Astrocyte (in vitro differentiated cells and primary cell): Measurements from ENCODE around the gene SORBS2. TPM values are rescaled to one million over a fixed set of nuclear protein-coding genes. Genes with fewer than 3 reads are reported as not detected.

Experiments used
- DNase-seq: peaks from one replicate; pipeline ENCODE4 v3.0.0-alpha.2; 2010; ENCODE audit warnings: low read depth
- FAIRE-seq: peaks from 2 replicates; lab custom pipeline; 2011; peaks lifted over from hg19 to GRCh38; lab: Jason Lieb, UNC
- H2AFZ ChIP-seq: 2 replicates; pipeline ENCODE4 v1.6.0; 2012; ENCODE audit warnings: low read depth, low read length, inconsistent platforms
- H3K27ac ChIP-seq: 2 replicates; pipeline ENCODE4 v1.5.1; 2011; ENCODE audit warnings: low read depth, low read length, inconsistent platforms
- H3K27me3 ChIP-seq: 2 replicates; pipeline ENCODE4 v1.6.0; 2011; ENCODE audit warnings: low read length, inconsistent platforms; ENCODE audit not compliant: insufficient read depth
- H3K36me3 ChIP-seq: 2 replicates; pipeline ENCODE4 v1.5.1; 2011; ENCODE audit warnings: low read length, inconsistent platforms; ENCODE audit not compliant: insufficient read depth
- H3K4me1 ChIP-seq: 2 replicates; pipeline ENCODE4 v1.5.1; 2011; ENCODE audit warnings: low read length, inconsistent platforms; ENCODE audit not compliant: insufficient read depth
- H3K4me2 ChIP-seq: 2 replicates; pipeline ENCODE4 v1.6.0; 2012; ENCODE audit warnings: low read length, inconsistent platforms
- H3K4me3 ChIP-seq: 2 replicates; pipeline ENCODE4 v1.5.1; 2011; ENCODE audit warnings: low read depth, mild to moderate bottlenecking, low read length, inconsistent platforms; ENCODE audit not compliant: insufficient read depth
- H3K79me2 ChIP-seq: 2 replicates; pipeline ENCODE4 v1.6.0; 2012; ENCODE audit warnings: mild to moderate bottlenecking, low read length, inconsistent platforms; ENCODE audit not compliant: insufficient read depth
- H3K9ac ChIP-seq: 2 replicates; pipeline ENCODE4 v1.6.0; 2012; ENCODE audit warnings: mild to moderate bottlenecking, low read length, inconsistent platforms
- H3K9me3 ChIP-seq: 2 replicates; pipeline ENCODE4 v1.5.1; 2012; ENCODE audit warnings: low read depth, mild to moderate bottlenecking, low read length, inconsistent platforms; ENCODE audit not compliant: insufficient read depth
- H4K20me1 ChIP-seq: 2 replicates; pipeline ENCODE4 v1.6.0; 2012; ENCODE audit warnings: low read length, inconsistent platforms; ENCODE audit not compliant: insufficient read depth
- H3K27ac Mint-ChIP-seq: one replicate; pipeline ENCODE4 v1.8.0; 2021; ENCODE audit warnings: mild to moderate bottlenecking, mixed read lengths; ENCODE audit not compliant: unreplicated experiment
- H3K27me3 Mint-ChIP-seq: one replicate; pipeline ENCODE4 v1.8.0; 2021; ENCODE audit warnings: low read depth, mixed read lengths; ENCODE audit not compliant: unreplicated experiment
- H3K36me3 Mint-ChIP-seq: one replicate; pipeline ENCODE4 v1.8.0; 2021; ENCODE audit warnings: low read depth, mixed read lengths; ENCODE audit not compliant: unreplicated experiment
- H3K4me1 Mint-ChIP-seq: one replicate; pipeline ENCODE4 v1.8.0; 2021; ENCODE audit warnings: low read depth, mixed read lengths; ENCODE audit not compliant: unreplicated experiment
- H3K4me3 Mint-ChIP-seq: one replicate; pipeline ENCODE4 v1.8.0; 2021; ENCODE audit warnings: mild to moderate bottlenecking, moderate library complexity, mixed read lengths; ENCODE audit not compliant: unreplicated experiment
- H3K9me3 Mint-ChIP-seq: one replicate; pipeline ENCODE4 v1.8.0; 2021; ENCODE audit warnings: mild to moderate bottlenecking, mixed read lengths; ENCODE audit not compliant: unreplicated experiment
- CTCF ChIP-seq: IDR thresholded peaks from 2 replicates; pipeline ENCODE4 v1.5.1; 2011; ENCODE audit warnings: low read depth, mild to moderate bottlenecking, inconsistent platforms, low read length, moderate library complexity; ENCODE audit not compliant: insufficient read depth
- EZH2 ChIP-seq: IDR thresholded peaks from 2 replicates; pipeline ENCODE4 v1.6.1; 2012; ENCODE audit warnings: mild to moderate bottlenecking, low read length, inconsistent platforms; ENCODE audit not compliant: insufficient read depth
- total RNA-seq: library from RNA; stranded (reverse); gene quantifications from 2 replicates; pipeline ENCODE4 v1.2.1, GENCODE V29; 2021

The SORBS2 gene
- total RNA-seq, 1 donor from 2014 or later, result 97.4 TPM

- H3K4me3 Mint-ChIP-seq, result no peak overlapping the region
- H3K27me3 Mint-ChIP-seq, result no peaks in the 10 kb centered on the region
- no peak overlapping the region for H3K9ac ChIP-seq
- no peaks in the 10 kb centered on the region for H4K20me1 ChIP-seq
- H3K4me1 ChIP-seq, result no peaks in the 10 kb centered on the region
- H3K36me3 Mint-ChIP-seq, result no peaks in the 10 kb centered on the region
- no peak overlapping the region for H3K27ac Mint-ChIP-seq
- TF ChIP-seq CTCF (peak; percentile 100), EZH2 (no peak)
- H3K9me3 ChIP-seq, result no peaks in the 10 kb centered on the region
- no peak overlapping the region for H3K4me3 ChIP-seq
- DNase-seq (peak; percentile 56), FAIRE-seq (peak; percentile 99)
- H2AFZ ChIP-seq, result no peak overlapping the region
- no peaks in the 10 kb centered on the region for H3K36me3 ChIP-seq
- H3K9me3 Mint-ChIP-seq, result no peaks in the 10 kb centered on the region
- H3K4me2 ChIP-seq, result no peak overlapping the region
- H3K27ac ChIP-seq, result no peak overlapping the region
- no peaks in the 10 kb centered on the region for H3K27me3 ChIP-seq
- no peaks in the 10 kb centered on the region for H3K4me1 Mint-ChIP-seq
- no peaks in the 10 kb centered on the region for H3K79me2 ChIP-seq
These were observed 214.3 kb downstream of the SORBS2 start for GRCh38 chr4:185597532-185598188.

- Histone ChIP-seq H4K20me1 (no peaks in the 10 kb centered on the region), H3K27ac (no peak overlapping the region), H3K9me3 (no peaks in the 10 kb centered on the region), H3K4me3 (no peak overlapping the region), H3K36me3 (no peaks in the 10 kb centered on the region), H3K4me1 (peaks cover 12% of the 10 kb centered on the region), H3K9ac (no peak overlapping the region), H2AFZ (no peak overlapping the region), H3K79me2 (no peaks in the 10 kb centered on the region), H3K4me2 (no peak overlapping the region), H3K27me3 (no peaks in the 10 kb centered on the region)
- Mint-ChIP-seq H3K36me3 (no peaks in the 10 kb centered on the region), H3K4me3 (no peak overlapping the region), H3K4me1 (peaks cover 20% of the 10 kb centered on the region), H3K9me3 (no peaks in the 10 kb centered on the region), H3K27me3 (no peaks in the 10 kb centered on the region), H3K27ac (no peak overlapping the region)
- no peak for TF ChIP-seq EZH2
- TF ChIP-seq CTCF, result no peak
- DNase-seq (no peak), FAIRE-seq (no peak)
These were observed 219.0 kb downstream of the SORBS2 start for GRCh38 chr4:185592845-185593488.

- H3K27me3 Mint-ChIP-seq, result no peaks in the 10 kb centered on the region
- peaks cover 12% of the 10 kb centered on the region for H3K4me1 ChIP-seq
- no peak overlapping the region for H3K27ac ChIP-seq
- no peaks in the 10 kb centered on the region for H3K36me3 ChIP-seq
- no peak overlapping the region for H3K27ac Mint-ChIP-seq
- no peaks in the 10 kb centered on the region for H3K27me3 ChIP-seq
- H3K9me3 Mint-ChIP-seq, result no peaks in the 10 kb centered on the region
- no peak overlapping the region for H2AFZ ChIP-seq
- H3K4me3 ChIP-seq, result no peak overlapping the region
- TF ChIP-seq CTCF, result no peak
- TF ChIP-seq EZH2, result no peak
- H3K79me2 ChIP-seq, result no peaks in the 10 kb centered on the region
- no peaks in the 10 kb centered on the region for H3K9me3 ChIP-seq
- no peak for FAIRE-seq
- peaks cover 25% of the 10 kb centered on the region for H3K4me1 Mint-ChIP-seq
- H3K9ac ChIP-seq, result no peak overlapping the region
- no peak overlapping the region for H3K4me2 ChIP-seq
- H3K36me3 Mint-ChIP-seq, result no peaks in the 10 kb centered on the region
- no peak for DNase-seq
- H3K4me3 Mint-ChIP-seq, result no peak overlapping the region
- H4K20me1 ChIP-seq, result no peaks in the 10 kb centered on the region
These were observed 219.6 kb downstream of the SORBS2 start for GRCh38 chr4:185592438-185592837.
